Neuronal stem cell (in vitro differentiated cells): ENCODE results near the gene STIP1.
A peak's percentile ranks its signal among the peaks of the same experiment; 100 is the strongest.

Experiments
- DNase-seq: peaks from one replicate; pipeline ENCODE4 v3.0.0-alpha.2; 2013; ENCODE audit warnings: low spot score
- H2AFZ ChIP-seq: one replicate; pipeline ENCODE4 v1.6.1; 2013; ENCODE audit warnings: mild to moderate bottlenecking, low read length, inconsistent platforms
- H2AK5ac ChIP-seq: 2 replicates; pipeline ENCODE4 v1.6.1; 2013; ENCODE audit warnings: low read depth, mild to moderate bottlenecking, inconsistent platforms, low read length, moderate library complexity, mixed read lengths
- H2BK120ac ChIP-seq: 2 replicates; pipeline ENCODE4 v1.6.1; 2013; ENCODE audit warnings: low read depth, mild to moderate bottlenecking, inconsistent platforms, low read length, moderate library complexity, mixed read lengths
- H2BK12ac ChIP-seq: one replicate; pipeline ENCODE4 v1.6.1; 2013; ENCODE audit warnings: low read length, inconsistent platforms
- H2BK15ac ChIP-seq: 2 replicates; pipeline ENCODE4 v1.6.1; 2013; ENCODE audit warnings: mild to moderate bottlenecking, low read length, inconsistent platforms, mixed read lengths
- H2BK5ac ChIP-seq: one replicate; pipeline ENCODE4 v1.6.1; 2013; ENCODE audit warnings: inconsistent platforms, mild to moderate bottlenecking, low read length, moderate library complexity
- H3K14ac ChIP-seq: one replicate; pipeline ENCODE4 v1.6.1; 2013; ENCODE audit warnings: low read length, inconsistent platforms
- H3K18ac ChIP-seq: 2 replicates; pipeline ENCODE4 v1.6.1; 2013; ENCODE audit warnings: low read length, inconsistent platforms
- H3K23ac ChIP-seq: 2 replicates; pipeline ENCODE4 v1.6.1; 2013; ENCODE audit warnings: low read depth, mild to moderate bottlenecking, mixed read lengths, low read length, inconsistent platforms; ENCODE audit not compliant: poor library complexity
- H3K27ac ChIP-seq: replicated peaks from 3 replicates; pipeline ENCODE4 v1.5.1; 2013; ENCODE audit warnings: low read length, inconsistent platforms
- H3K27me3 ChIP-seq, 3 experiments: 2 replicates each; pipeline ENCODE4 v1.6.1; 2013; ENCODE audit warnings: low read length in 3 of 3, mild to moderate bottlenecking in 2 of 3, inconsistent platforms in 1 of 3, low read depth in 1 of 3, mixed read lengths in 1 of 3, moderate library complexity in 1 of 3; ENCODE audit not compliant: control insufficient read depth in 3 of 3, insufficient read depth in 3 of 3
- H3K36me3 ChIP-seq, 2 donors: replicated peaks in 1 of 2; 2 replicates each; pipeline ENCODE4 v1.6.1; 2013; ENCODE audit warnings: low read length in 2 of 2; ENCODE audit not compliant: control insufficient read depth in 2 of 2, insufficient read depth in 2 of 2
- H3K4ac ChIP-seq: 2 replicates; pipeline ENCODE4 v1.6.1; 2013; ENCODE audit warnings: inconsistent platforms, mild to moderate bottlenecking, low read length, moderate library complexity
- H3K4me1 ChIP-seq, 2 donors: 1 replicate in 1 of 2; 2 replicates in 1 of 2; pipeline ENCODE4 v1.6.1; 2013; ENCODE audit warnings: low read length in 2 of 2, low read depth in 1 of 2; ENCODE audit not compliant: control insufficient read depth in 2 of 2, insufficient read depth in 1 of 2
- H3K4me2 ChIP-seq: one replicate; pipeline ENCODE4 v1.6.1; 2013; ENCODE audit warnings: mild to moderate bottlenecking, low read length, inconsistent platforms; ENCODE audit not compliant: insufficient read depth, poor library complexity, severe bottlenecking
- H3K4me3 ChIP-seq, 2 donors: 2 replicates each; pipeline ENCODE4 v1.5.1; 2013; ENCODE audit warnings: low read length in 2 of 2, mild to moderate bottlenecking in 2 of 2, inconsistent platforms in 1 of 2, moderate library complexity in 1 of 2
- H3K79me1 ChIP-seq: one replicate; pipeline ENCODE4 v1.6.1; 2013; ENCODE audit warnings: low read depth, mild to moderate bottlenecking, inconsistent platforms, low read length, moderate library complexity
- H3K9ac ChIP-seq: one replicate; pipeline ENCODE4 v1.6.1; 2013; ENCODE audit warnings: mild to moderate bottlenecking, low read depth, low read length, inconsistent platforms; ENCODE audit not compliant: poor library complexity
- H3K9me3 ChIP-seq, 2 donors: replicated peaks in 1 of 2; 2 replicates each; pipeline versions ENCODE3 to v1.6.1; 2013; ENCODE audit warnings: low read length in 2 of 2, mild to moderate bottlenecking in 2 of 2, inconsistent platforms in 1 of 2, low read depth in 1 of 2, mixed read lengths in 1 of 2, moderate library complexity in 1 of 2; ENCODE audit not compliant: control insufficient read depth in 2 of 2, insufficient read depth in 1 of 2
- H4K8ac ChIP-seq: one replicate; pipeline ENCODE4 v1.6.1; 2013; ENCODE audit warnings: low read depth, mild to moderate bottlenecking, inconsistent platforms, low read length, moderate library complexity
- H4K91ac ChIP-seq: one replicate; pipeline ENCODE4 v1.6.1; 2013; ENCODE audit warnings: low read length, low read depth, mild to moderate bottlenecking, inconsistent platforms; ENCODE audit not compliant: poor library complexity
- WGBS, 2 donors: extraction: QIAGEN DNeasy Blood & Tissue Kit; methylation state at CpG; one replicate each; pipeline ENCODE4 v1.1.7; 2013; ENCODE audit warnings: missing lambda C conversion rate in 2 of 2, mixed read lengths in 1 of 2; ENCODE audit not compliant: insufficient read length in 2 of 2, insufficient replicate concordance in 1 of 2; ENCODE audit errors: extremely low coverage in 2 of 2; 5-methylcytosine and 5-hydroxymethylcytosine counted together

Gene STIP1

GRCh38 chr11:64207256-64208085 lies 21.5 kb downstream of the STIP1 start:
- H3K4me3 ChIP-seq, result no peak overlapping the region
- no peak overlapping the region for H2BK5ac ChIP-seq
- peak overlapping the region; percentile 38 for H3K18ac ChIP-seq
- no peak overlapping the region for H3K27ac ChIP-seq
- H3K36me3 ChIP-seq, result peaks cover 43 to 46% of the 10 kb centered on the region in 2 donors
- no peak for DNase-seq
- peak overlapping the region; percentile 85 for H3K23ac ChIP-seq
- H2BK120ac ChIP-seq, result no peak overlapping the region
- no peak overlapping the region for H3K9ac ChIP-seq
- H2AK5ac ChIP-seq, result peak overlapping the region; percentile 26
- H4K91ac ChIP-seq, result no peak overlapping the region
- H3K14ac ChIP-seq, result no peak overlapping the region
- H2AFZ ChIP-seq, result peak overlapping the region; percentile 31
- peaks cover 6 to 11% of the 10 kb centered on the region in 2 donors for H3K4me1 ChIP-seq
- H3K4ac ChIP-seq, result no peak overlapping the region
- peaks cover 2% of the 10 kb centered on the region for H3K79me1 ChIP-seq
- no peak overlapping the region for H3K4me2 ChIP-seq
- H3K27me3 ChIP-seq, result no peaks in the 10 kb centered on the region
- H3K9me3 ChIP-seq, result peaks cover 0 to 3% of the 10 kb centered on the region in 2 donors
- no peak overlapping the region for H4K8ac ChIP-seq
- H2BK15ac ChIP-seq, result no peak overlapping the region
- WGBS, 2 donors, result no CpG with 5 or more reads among the region's 30 CpGs
- peak overlapping the region; percentile 22 for H2BK12ac ChIP-seq

GRCh38 chr11:64208086-64208795 lies 22.3 kb downstream of the STIP1 start:
- no peak overlapping the region for H4K8ac ChIP-seq
- H3K4ac ChIP-seq, result no peak overlapping the region
- H3K18ac ChIP-seq, result peak overlapping the region; percentile 19
- H3K36me3 ChIP-seq, result peaks cover 35 to 38% of the 10 kb centered on the region in 2 donors
- H2BK5ac ChIP-seq, result no peak overlapping the region
- H3K27ac ChIP-seq, result no peak overlapping the region
- peaks cover 2% of the 10 kb centered on the region for H3K79me1 ChIP-seq
- no peak overlapping the region for H3K9ac ChIP-seq
- no peak overlapping the region for H3K4me2 ChIP-seq
- no peak overlapping the region for H2BK15ac ChIP-seq
- no peak overlapping the region for H2BK12ac ChIP-seq
- H3K9me3 ChIP-seq, result peaks cover 0 to 1% of the 10 kb centered on the region in 2 donors
- H3K4me3 ChIP-seq, result no peak overlapping the region
- peaks cover 2 to 11% of the 10 kb centered on the region in 2 donors for H3K4me1 ChIP-seq
- no peaks in the 10 kb centered on the region for H3K27me3 ChIP-seq
- no peak overlapping the region for H4K91ac ChIP-seq
- peak overlapping the region; percentile 26 for H2AK5ac ChIP-seq
- no CpG with 5 or more reads among the region's 23 CpGs for WGBS, 2 donors
- H3K14ac ChIP-seq, result no peak overlapping the region
- H2AFZ ChIP-seq, result peak overlapping the region; percentile 31
- DNase-seq, result no peak
- H3K23ac ChIP-seq, result peak overlapping the region; percentile 85
- no peak overlapping the region for H2BK120ac ChIP-seq

- peaks cover 0 to 1% of the 10 kb centered on the region in 2 donors for H3K9me3 ChIP-seq
- peak overlapping the region; percentile 10 for H3K23ac ChIP-seq
- H2AK5ac ChIP-seq, result no peak overlapping the region
- H3K4ac ChIP-seq, result no peak overlapping the region
- no peak for DNase-seq
- no peak overlapping the region for H4K8ac ChIP-seq
- no peak overlapping the region for H4K91ac ChIP-seq
- no peak overlapping the region for H2BK120ac ChIP-seq
- H3K14ac ChIP-seq, result peak overlapping the region; percentile 71
- H3K4me2 ChIP-seq, result no peak overlapping the region
- H3K27me3 ChIP-seq, result no peaks in the 10 kb centered on the region
- H2BK12ac ChIP-seq, result no peak overlapping the region
- peaks cover 2% of the 10 kb centered on the region for H3K79me1 ChIP-seq
- peak overlapping the region; percentile 21 for H3K9ac ChIP-seq
- H3K4me1 ChIP-seq, result peaks cover 0 to 11% of the 10 kb centered on the region in 2 donors
- no peak overlapping the region for H2BK5ac ChIP-seq
- no peak overlapping the region for H3K27ac ChIP-seq
- H3K18ac ChIP-seq, result no peak overlapping the region
- no peak overlapping the region for H2AFZ ChIP-seq
- H3K36me3 ChIP-seq, result peaks cover 28 to 31% of the 10 kb centered on the region in 2 donors
- no CpG with 5 or more reads among the region's 18 CpGs for WGBS, 2 donors
- H3K4me3 ChIP-seq, result no peak overlapping the region
- no peak overlapping the region for H2BK15ac ChIP-seq
Observed at GRCh38 chr11:64208796-64209562, 23.0 kb downstream of the STIP1 start.
